ENCODE data around the gene SLA2. TPM values are rescaled to one million over a fixed set of nuclear protein-coding genes. Genes with fewer than 3 reads are reported as not detected.

The SLA2 gene
- total RNA-seq, 1 donor from 2014 or later, result 68.9 TPM

DNA sequence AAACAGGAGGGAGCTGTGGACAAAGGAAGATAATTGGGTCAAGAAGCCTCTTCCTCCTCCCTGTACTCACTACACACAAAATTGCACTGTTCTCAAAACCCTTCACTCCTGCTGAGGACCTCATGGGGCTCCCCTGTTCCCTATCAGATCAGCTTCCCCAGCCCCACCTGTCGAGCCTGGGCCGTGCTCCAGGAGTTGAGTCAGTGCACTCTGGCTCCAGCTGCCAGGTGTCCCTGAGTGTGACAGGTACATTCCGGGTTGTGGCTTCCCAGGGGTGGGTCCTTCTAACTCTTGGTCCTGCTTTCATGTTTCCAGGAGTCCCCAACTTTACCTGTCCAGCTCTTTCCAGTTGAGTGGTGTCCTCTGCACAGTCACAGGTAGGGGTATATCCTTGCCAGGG lies 32.0 kb downstream of the SLA2 start:
- intact Hi-C loops (cut with micrococcal nuclease), result loop anchor here (2.0 kb wide), 1 partner anchor 119 kb away; no protein-coding TSS in a partner anchor

DNA sequence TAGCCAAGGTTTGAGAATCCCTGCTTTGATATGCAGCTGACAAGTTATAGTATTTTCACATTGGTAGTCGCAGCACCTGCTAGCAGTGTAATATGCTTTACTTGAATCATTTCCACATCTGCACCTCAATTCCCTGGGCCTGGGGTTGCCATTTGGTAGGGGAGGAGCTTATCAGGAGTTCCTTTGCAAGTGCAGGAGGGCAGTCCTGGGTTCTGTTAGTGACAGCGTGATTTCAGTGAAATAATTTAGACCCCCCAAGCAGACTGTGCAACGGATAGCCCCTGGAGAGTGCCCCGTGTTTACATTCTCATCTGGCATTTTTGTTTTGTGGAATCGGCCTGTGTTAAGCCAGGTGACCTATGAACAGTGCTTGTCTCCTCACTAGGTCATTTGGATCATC lies 34.4 kb downstream of the SLA2 start:
- intact Hi-C loops (cut with micrococcal nuclease), result loop anchor here (1.0 to 2.0 kb wide), 2 partner anchors 121 to 143 kb away; no protein-coding TSS in a partner anchor

DNA sequence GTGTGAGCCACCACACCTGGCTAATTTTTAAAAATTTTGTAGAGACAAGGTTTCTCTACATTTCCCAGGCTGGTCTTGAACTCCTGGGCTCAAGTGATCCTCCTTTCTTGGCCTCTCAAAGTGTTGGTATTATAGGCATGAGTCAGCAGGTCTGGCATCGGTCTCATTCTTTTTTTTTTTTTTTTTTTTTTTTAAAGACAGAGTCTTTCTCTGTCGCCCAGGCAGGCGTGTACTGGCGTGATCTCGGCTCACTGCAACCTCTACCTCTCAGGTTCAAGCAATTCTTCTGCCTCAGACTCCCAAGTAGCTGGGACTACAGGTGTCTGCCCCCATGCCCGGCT lies 37.6 kb downstream of the SLA2 start:
- intact Hi-C loops (cut with micrococcal nuclease), result loop anchor here (5.0 kb wide), 1 partner anchor 34 kb away; no protein-coding TSS in a partner anchor

DNA sequence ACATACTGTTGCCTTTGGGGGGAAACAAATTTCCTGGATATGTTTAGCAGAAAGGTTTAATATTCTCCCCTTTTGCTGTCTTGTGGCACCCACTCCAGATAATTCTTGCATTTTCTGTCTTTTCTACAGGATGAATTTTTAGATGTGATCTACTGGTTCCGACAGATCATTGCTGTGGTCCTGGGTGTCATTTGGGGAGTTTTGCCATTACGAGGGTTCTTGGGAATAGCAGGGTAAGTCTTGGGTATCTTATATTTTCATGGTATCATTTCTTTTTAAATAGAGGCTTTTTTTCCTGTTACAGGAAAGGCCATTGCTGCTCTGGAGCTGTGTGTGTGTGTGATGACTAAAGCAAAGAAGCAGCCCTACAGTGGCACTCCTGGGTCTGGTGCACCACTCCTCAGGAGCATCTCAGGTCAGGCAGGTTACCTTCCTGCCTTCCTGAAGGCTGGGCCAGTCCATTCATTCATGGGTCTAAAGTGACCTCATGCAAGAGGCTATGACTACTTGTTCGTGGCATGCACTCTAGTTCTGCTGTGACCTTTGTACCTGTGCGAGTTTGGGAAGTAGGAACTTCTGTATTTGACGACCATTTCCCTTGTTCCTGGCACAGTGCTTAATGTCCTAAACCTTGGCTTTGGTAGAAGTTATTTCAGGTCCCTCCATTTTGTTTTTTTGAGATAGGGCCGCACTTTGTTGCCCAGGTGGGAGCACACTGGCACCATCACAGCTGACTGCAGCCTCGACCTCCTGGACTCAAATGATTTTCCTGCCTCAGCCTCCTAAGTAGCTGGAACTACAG lies 38.2 kb downstream of the SLA2 start:
- intact Hi-C loops (cut with micrococcal nuclease), result loop anchor here (5.0 kb wide), 1 partner anchor 35 kb away; no protein-coding TSS in a partner anchor

GRCh38 chr20:36606158-36607066 lies 39.6 kb downstream of the SLA2 start:
- intact Hi-C loops (cut with micrococcal nuclease), result loop anchor here (1.0 to 5.0 kb wide), 2 partner anchors 36 to 144 kb away; no protein-coding TSS in a partner anchor

- intact Hi-C loops (cut with micrococcal nuclease), result loop anchor here (1.0 to 5.0 kb wide), 6 partner anchors 10 to 168 kb away; partner anchors contain the start of genes DSN1 and TGIF2
Observed at GRCh38 chr20:36605399-36606157, 40.4 kb downstream of the SLA2 start, which contains the start of gene RAB5IF. TSS of gene RAB5IF (plus strand) at chr20:36605779. CDS start at chr20:36605952, 173 bp downstream.

DNA sequence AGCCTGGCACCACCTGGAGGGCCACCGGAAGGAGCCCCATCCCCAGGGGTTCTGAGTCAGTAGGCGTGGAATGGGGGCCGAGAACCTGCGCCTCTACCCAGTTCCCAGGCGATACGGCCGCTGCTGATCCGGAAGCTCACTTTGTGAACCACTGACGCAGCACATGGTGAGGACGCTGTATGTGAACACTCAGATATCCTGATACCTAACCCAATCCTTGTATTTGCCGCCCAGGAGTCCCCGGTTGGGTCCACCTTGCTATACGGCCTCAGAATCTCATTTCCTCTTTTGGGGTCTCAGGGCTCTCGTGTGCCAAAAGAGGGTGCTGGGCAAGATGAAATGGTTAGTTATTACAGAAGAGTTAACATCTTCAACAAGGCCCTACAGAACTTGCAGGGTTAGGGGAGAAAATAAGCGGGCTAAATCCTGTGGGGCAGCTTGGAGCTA lies 41.0 kb downstream of the SLA2 start:
- intact Hi-C loops (cut with micrococcal nuclease), result loop anchor here (1.0 to 5.0 kb wide), 5 partner anchors 10 to 168 kb away; partner anchors contain the start of genes DSN1 and TGIF2

DNA sequence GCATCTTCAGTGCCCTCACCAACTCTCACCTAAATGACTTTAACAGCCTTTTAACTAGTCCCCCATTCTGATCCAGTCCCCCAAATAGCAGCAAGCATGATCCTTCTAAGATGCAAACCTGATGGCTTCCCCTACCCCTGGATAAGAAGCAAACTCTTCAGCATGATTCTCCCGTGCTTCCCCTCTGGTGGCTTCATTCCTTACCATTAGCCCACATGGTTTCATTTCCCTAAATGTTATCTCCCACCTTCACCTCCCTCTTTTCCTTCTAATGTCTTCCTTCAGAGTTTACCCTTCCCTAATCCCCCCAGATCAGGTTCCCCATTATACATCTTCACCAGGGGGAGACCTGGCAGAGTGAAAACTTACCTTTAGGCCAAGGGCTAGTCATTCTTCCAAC lies 44.5 kb downstream of the SLA2 start:
- intact Hi-C loops (cut with micrococcal nuclease), result no loop called here

GRCh38 chr20:36599912-36600345 lies 46.1 kb downstream of the SLA2 start:
- intact Hi-C loops (cut with micrococcal nuclease), result no loop called here

DNA sequence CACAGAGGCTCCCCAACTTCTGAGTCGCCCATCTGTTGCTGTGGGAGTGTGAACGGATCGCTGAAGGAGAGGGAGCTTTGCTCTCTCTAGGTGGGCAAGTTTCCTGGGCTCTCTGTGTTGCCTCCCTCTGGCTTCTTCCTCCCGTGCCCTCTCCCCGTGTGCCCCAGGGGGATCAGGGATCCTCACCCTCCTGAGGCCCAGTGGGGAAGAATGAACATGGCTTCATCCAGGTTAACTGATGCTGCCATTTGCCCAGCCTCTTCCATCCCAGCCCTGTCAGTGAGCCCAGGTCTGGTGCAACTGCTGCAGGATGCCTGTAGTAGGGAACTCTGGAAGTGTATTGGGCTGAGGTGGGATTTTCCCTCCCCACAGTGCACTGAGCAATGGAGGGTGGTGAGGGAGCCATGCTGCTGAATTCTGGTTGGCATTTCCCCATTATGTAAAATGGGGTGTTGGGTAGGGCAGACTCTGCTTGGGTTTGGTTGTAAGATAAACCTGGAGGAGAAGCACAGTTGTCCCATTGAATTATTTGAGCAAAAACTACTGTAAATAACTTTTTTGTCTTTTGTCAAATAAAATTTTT lies 52.6 kb downstream of the SLA2 start:
- intact Hi-C loops (cut with micrococcal nuclease), result no loop called here

GRCh38 chr20:36591854-36592641 lies 53.9 kb downstream of the SLA2 start:
- intact Hi-C loops (cut with micrococcal nuclease), result no loop called here

DNA sequence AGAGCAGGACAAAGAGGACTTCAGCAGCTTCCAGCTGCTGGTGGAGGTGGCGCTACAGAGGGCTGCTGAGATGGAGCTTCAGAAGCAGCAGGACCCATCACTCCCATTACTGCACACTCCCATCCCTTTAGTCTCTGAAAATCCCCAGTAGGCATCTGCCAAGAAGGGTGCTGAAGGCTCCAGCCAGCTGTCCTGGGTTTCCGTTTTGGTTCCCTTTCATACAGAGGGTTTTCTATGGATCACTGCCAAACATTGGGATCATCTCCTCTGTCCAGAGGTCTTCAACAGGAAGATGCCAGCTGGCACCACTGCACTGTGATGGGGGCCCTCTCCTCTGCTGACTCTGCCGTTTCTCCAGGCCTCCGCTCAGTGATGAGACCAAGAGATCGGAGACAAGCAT lies 54.7 kb downstream of the SLA2 start:
- intact Hi-C loops (cut with micrococcal nuclease), result no loop called here

GRCh38 chr20:36587388-36588070 lies 58.5 kb downstream of the SLA2 start:
- intact Hi-C loops (cut with micrococcal nuclease), result no loop called here

DNA sequence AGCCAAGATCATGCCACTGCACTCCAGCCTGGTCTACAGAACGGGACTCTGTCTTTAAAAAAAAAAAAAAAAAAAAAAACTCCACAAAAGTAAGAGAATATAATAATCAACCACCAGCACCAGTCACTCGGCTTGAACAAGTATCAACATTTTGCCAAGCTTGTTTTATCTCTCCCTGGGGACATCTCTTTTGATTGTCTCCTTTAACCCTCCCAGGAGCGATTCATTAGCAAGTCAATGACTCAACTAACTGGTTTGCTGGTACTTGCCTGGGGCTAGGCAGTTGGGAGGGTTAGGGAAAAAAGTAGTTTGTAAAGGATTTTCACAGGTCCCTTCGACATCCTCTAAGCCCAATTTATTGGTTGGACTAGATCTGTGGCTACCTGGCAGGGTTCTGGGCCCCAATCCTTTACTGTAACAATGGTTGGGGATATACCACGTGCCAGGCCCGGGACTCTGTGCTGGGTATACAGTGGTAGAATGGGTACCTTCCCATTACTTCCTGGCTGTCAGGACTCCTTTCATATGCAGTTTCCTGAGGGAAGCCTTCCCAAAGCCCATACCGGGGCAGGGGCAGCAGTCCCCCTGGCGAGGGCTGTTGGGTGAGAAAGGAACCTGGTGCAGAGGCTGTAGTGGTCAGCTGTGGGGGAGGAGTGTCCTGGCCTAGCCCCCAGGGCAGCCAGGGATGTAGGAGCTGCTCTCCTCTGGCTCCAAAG lies 60.4 kb downstream of the SLA2 start:
- intact Hi-C loops (cut with micrococcal nuclease), result no loop called here

GRCh38 chr20:36584018-36584481 lies 61.9 kb downstream of the SLA2 start:
- intact Hi-C loops (cut with micrococcal nuclease), result no loop called here

DNA sequence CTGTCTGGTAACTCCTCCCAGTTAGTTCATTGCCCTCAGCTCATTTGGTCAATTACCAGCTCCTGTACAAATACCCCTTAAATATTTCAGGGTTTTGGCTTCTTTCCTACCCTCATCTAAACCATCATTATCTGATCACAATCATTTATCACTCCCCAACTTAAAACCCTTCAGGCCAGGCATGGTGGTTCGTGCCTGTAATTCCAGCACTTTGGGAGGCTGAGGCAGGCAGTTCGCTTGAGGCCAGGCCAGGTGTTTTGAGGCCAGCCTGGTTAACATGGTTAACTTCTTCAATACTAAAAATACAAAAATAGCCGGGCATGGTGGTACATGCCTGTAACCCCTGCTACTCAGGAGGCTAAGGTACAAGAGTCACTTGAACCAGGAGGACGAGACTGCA lies 63.2 kb downstream of the SLA2 start:
- intact Hi-C loops (cut with micrococcal nuclease), result loop anchor here (1.0 kb wide), 1 partner anchor 9 kb away; no protein-coding TSS in a partner anchor

DNA sequence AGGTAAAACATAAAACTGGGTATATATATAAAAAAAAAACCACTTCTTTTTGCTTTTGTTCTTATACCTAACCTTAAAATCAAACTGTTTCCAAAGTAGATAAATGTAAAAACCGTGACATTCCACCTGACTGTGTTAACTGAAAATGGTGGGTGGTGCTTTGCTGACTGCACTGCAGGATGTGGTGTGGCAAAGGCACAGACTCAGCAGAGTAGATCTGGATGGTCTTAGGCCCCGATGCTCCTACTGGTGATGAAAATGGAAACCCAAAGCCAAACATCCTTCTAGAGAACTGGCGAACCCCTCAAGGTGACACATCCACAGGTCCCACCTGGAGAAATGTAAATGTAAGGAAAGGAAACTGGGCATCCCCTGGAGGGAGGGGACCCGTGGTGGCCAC lies 63.7 kb downstream of the SLA2 start:
- intact Hi-C loops (cut with micrococcal nuclease), result loop anchor here (1.0 kb wide), 1 partner anchor 8 kb away; no protein-coding TSS in a partner anchor

- intact Hi-C loops (cut with micrococcal nuclease), result loop anchor here (10.0 kb wide), 1 partner anchor 65 kb away; the partner anchor contains the start of gene SLA2
Observed at GRCh38 chr20:36579996-36580545, 65.9 kb downstream of the SLA2 start.

Data from T-helper 2 cell treated with Interferon-gamma antibody and Interleukin-4, amounts not matched to agents 100 ng/mL and 5 ng/mL, for 36 hours (primary cell).